T-helper 2 cell treated with Interferon-gamma antibody and Interleukin-4, amounts not matched to agents 100 ng/mL and 5 ng/mL, for 36 hours (primary cell): ENCODE results near the gene PSMB8. TPM values are rescaled to one million over a fixed set of nuclear protein-coding genes. Genes with fewer than 3 reads are reported as not detected.

Experiments used
- intact Hi-C: fragments of 100-400 bp; cut with micrococcal nuclease; formaldehyde crosslinking; loops from one replicate; pipeline ENCODE4 v1.15.1; 2023
- total RNA-seq: library from RNA; stranded (reverse); gene quantifications from 2 replicates; pipeline ENCODE4 v1.2.3, GENCODE V29; 2022

The PSMB8 gene
- total RNA-seq, 1 donor from 2014 or later = 470 TPM

GRCh38 chr6:32857156-32857891, 13.5 kb upstream of the PSMB8 start:
- intact Hi-C loops = loop anchor here (10.0 kb wide), 1 partner anchor 457 kb away; the partner anchor contains the start of genes TAPBP and ZBTB22

GRCh38 chr6:32855467-32856174, 11.8 kb upstream of the PSMB8 start:
- intact Hi-C loops = loop anchor here (10.0 kb wide), 1 partner anchor 459 kb away; the partner anchor contains the start of genes TAPBP and ZBTB22

DNA sequence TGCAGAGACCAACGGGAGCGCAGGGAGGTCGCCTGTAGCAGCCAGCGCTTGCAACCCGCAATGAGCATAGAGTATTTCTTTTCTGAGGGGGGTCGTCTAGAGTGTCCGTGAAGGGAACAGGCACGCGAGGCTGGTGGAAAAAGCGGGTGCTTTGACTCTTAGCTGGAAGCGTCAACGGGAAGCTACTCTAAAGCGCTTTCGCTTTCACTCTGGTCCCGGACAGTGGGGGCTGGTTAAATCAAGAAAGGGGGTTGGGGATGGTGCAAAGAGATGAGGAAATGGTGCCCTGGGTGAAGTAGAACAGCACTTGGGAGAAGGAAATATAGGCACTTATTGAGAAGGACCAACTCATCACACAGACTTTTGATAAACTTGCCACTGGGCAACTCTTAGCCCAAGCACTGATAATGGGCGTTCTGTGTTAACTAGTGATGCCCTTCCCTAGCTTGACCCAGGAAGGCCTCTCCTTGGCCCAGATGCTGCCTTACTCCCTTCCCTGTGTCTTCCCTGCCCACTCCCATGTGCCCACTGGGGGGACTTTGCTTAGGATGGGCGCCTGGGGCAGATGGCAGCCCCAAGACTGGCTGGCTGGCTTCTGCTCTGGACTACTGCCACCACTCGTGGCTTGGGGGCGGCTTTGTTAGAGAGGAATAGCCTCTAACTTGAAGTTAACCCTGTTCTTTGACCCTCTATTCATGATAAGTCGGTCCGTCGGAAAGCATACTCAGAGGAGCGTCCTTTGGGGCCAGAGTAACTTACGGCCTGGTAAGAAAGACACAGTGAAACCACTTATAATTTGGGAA, 10.7 kb upstream of the PSMB8 start:
- intact Hi-C loops = loop anchor here (1.0 to 10.0 kb wide), 4 partner anchors 16 to 657 kb away; partner anchors contain the start of genes TAP2, TAPBP and ZBTB22

- intact Hi-C loops = loop anchor here (1.0 to 10.0 kb wide), 7 partner anchors 9 to 656 kb away; partner anchors contain the start of genes PSMB8, RXRB, SLC39A7 and TAP2
Observed at GRCh38 chr6:32853541-32854375, 9.9 kb upstream of the PSMB8 start, which contains the start of the genes PSMB9 and TAP1. PSMB9 (plus strand) TSS chr6:32854192; CDS start chr6:32854230, 38 bp downstream. TAP1 (minus strand) TSS chr6:32853704; CDS start chr6:32853636, 68 bp downstream.

GRCh38 chr6:32852844-32853540, 9.1 kb upstream of the PSMB8 start:
- intact Hi-C loops = loop anchor here (1.0 to 10.0 kb wide), 5 partner anchors 9 to 656 kb away; partner anchors contain the start of genes PSMB8, RXRB, SLC39A7 and TAPBP

GRCh38 chr6:32852018-32852843, 8.4 kb upstream of the PSMB8 start:
- intact Hi-C loops = loop anchor here (2.0 to 10.0 kb wide), 3 partner anchors 349 to 655 kb away; partner anchors contain the start of genes RXRB, SLC39A7, TAPBP and ZBTB22

DNA sequence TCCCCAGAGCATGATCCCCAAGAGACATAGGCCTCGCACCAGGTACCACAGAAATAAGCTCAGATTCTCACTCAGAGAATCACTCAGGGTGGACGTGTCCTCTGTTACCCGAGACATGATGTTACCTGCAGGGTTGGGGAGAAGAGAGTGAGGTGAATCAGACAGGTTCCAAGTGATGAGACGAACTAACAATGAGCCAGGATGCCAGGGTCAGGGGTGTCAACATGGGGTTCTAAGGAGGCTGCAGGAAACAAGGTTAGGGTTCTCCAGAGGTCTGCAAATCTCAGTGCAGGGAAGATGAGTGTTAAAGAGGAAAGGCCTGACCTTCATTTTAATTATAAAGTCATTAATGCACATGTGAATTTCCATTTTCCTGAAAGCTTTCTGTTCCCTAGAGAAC, 7.2 kb upstream of the PSMB8 start:
- intact Hi-C loops = loop anchor here (5.0 to 10.0 kb wide), 2 partner anchors 464 to 654 kb away; partner anchors contain the start of genes TAPBP and ZBTB22

GRCh38 chr6:32849126-32849525, 5.3 kb upstream of the PSMB8 start:
- intact Hi-C loops = no loop called here

DNA sequence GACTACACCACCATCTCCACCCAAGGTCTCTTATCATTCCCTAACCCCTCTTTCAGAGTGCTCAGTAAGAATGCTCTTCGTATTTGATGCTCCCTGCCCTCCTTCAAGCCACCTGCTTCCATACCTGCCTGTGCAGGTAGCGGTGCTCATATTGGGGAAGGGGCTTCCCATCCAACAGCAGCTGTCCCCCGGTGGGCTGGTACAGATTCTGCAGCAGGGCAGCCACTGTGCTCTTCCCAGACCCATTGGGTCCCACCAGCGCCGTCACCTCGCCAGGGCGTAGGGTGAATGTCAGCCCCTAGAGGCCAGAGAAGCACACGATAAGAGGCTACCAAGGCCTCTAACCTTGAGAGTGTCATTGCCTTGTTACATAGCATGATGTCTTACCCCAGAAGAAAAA, 3.9 kb upstream of the PSMB8 start:
- intact Hi-C loops = no loop called here

- intact Hi-C loops = no loop called here
Observed at GRCh38 chr6:32847004-32847403, 3.2 kb upstream of the PSMB8 start.

DNA sequence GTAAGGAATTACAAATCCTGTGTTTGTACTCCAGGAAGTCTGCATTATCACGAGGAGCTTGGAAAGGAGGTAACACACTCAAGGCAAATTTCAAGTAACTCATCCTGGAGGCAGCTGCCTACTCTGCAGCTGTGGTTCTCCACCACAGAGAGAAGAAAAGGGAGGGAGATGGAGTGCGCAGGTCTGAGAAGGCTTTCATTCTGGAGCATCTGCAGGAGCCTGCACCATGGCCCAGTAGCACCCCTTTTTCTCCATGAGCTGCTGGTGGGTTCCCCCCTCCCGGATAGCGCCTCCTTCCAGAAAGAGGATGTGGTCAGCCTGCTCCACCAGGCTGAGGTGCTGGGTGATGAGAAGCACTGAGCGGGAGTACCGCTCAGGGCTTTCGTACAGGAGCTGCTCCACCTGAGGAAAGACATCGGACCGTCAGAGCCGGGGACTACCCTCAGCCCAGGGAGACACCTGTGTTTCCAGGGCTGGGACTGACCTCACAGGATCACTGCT, 1.6 kb upstream of the PSMB8 start:
- intact Hi-C loops = no loop called here

- intact Hi-C loops = loop anchor here (1.0 to 5.0 kb wide), 3 partner anchors 8 to 668 kb away; partner anchors contain the start of genes AGPAT1, RNF5 and TAP1
Observed at GRCh38 chr6:32844839-32845383, 1.1 kb upstream of the PSMB8 start.

DNA sequence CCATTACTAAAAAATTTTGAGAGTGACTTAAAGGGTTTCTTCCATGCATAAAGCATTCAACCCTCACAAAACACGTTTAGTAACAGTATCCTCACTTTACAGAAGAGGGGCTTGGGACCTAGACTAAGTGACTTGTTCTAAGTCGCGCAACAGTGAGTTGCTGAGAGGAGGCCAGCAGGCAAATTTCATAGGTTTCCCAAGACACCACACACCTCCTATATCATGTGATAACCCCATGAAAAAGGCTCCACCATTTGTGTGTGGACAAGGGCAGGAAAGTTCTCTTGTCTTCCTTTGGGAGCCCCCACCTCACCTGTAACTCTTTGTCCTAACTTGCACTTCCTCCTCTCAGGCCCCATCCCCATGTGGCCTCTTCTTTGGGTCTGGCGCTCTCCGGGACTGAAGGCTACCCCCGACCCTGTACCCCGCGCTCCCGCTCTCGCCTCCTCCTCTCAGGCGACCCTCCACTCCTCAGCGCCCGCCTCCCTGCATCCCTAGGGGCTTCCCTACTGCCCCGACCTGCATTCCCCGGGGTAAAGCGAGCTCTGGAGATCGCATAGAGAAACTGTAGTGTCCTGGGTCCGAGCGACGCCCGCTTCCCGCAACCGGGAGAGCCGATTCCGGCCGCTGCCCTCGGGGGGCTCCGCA, 392 bp downstream of the PSMB8 start:
- intact Hi-C loops = loop anchor here (5.0 kb wide), 1 partner anchor 666 kb away; the partner anchor contains the start of genes AGPAT1 and RNF5

GRCh38 chr6:32842690-32843089, 1.2 kb downstream of the PSMB8 start:
- intact Hi-C loops = loop anchor here (5.0 kb wide), 1 partner anchor 665 kb away; the partner anchor contains the start of genes AGPAT1 and RNF5

- intact Hi-C loops = loop anchor here (5.0 kb wide), 1 partner anchor 665 kb away; the partner anchor contains the start of genes AGPAT1 and RNF5
Observed at GRCh38 chr6:32842021-32842650, 1.7 kb downstream of the PSMB8 start.

GRCh38 chr6:32840604-32841246, 3.1 kb downstream of the PSMB8 start:
- intact Hi-C loops = loop anchor here (5.0 kb wide), 1 partner anchor 663 kb away; the partner anchor contains the start of genes AGPAT1 and RNF5
